ENCODE measurements around the gene ATG2A. TPM values are rescaled to one million over a fixed set of nuclear protein-coding genes. Genes with fewer than 3 reads are reported as not detected.
A peak's percentile ranks its signal among the peaks of the same experiment; 100 is the strongest.

The ATG2A gene
- total and polyA plus RNA-seq, 2 of the 8 experiments (the other 6 are each of a cell fraction or from before 2014, with no cell fraction given): 12.1 to 22.1 TPM

DNA sequence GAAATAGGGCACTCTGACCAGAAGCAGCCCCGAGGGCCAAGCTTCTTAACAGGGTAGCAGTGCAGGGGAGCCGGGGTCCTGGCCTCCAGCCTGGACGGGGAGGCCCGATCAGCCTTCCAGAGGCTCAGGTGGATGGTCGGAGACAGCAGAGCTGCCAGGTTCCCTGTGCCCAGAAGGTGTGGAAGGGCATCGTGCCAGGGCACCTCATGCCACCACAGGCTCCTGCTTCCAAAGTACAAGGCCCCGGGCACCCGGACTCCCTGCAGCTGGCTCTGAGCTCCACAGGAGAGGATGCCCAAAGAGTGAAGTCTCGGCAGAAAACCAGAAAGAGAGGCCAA lies 52.9 kb downstream of the ATG2A start:
- Histone ChIP-seq H3K4ac (replicated peaks; ENCODE audit: insufficient read length, low read depth, low read length) (no peak overlapping the region), H3K9me3 (ENCODE audit: insufficient read depth in 2 of 2, low read depth in 1 of 2, low read length in 1 of 2) (no peaks in the 10 kb centered on the region), H3K14ac (ENCODE audit: insufficient read length) (no peak overlapping the region), H2AFZ (ENCODE audit: low read length) (no peak overlapping the region), H3K27me3 (replicated peaks in 1 of 4; ENCODE audit: control insufficient read depth in 3 of 4, extremely low read depth in 1 of 4, insufficient read depth in 3 of 4, low read length in 3 of 4) (no peaks in the 10 kb centered on the region), H2BK12ac (ENCODE audit: low read depth, low read length) (peak overlapping the region; percentile 80; the same call in 1 of the 2 replicates), H3K18ac (ENCODE audit: extremely low read depth, low read length) (no peak overlapping the region; the same call in 1 of the 2 replicates), H2AK5ac (ENCODE audit: low read depth, low read length) (no peak overlapping the region), H3K4me2 (ENCODE audit: insufficient read depth in 1 of 2, low read depth in 2 of 2, low read length in 2 of 2) (no peak overlapping the region), H3K36me3 (ENCODE audit: control insufficient read depth in 2 of 4, insufficient read depth in 4 of 4, low read length in 3 of 4) (no peaks in the 10 kb centered on the region; a peak in 1 of 8 replicates), H4K91ac (replicated peaks; ENCODE audit: insufficient read length, low read length) (no peak overlapping the region), H3K79me1 (ENCODE audit: low read depth, low read length) (peaks cover 10% of the 10 kb centered on the region), H3K4me1 (replicated peaks in 1 of 4; ENCODE audit: control insufficient read depth in 3 of 4, insufficient read depth in 4 of 4, low read length in 3 of 4) (peaks cover 0 to 20% (median 15%) of the 10 kb centered on the region in 4 experiments; a peak in 6 of 7 replicates), H3K56ac (replicated peaks; ENCODE audit: insufficient read length, low read depth, low read length) (no peak overlapping the region), H3K79me2 (ENCODE audit: control insufficient read depth in 1 of 2, insufficient read depth in 2 of 2, low read length in 2 of 2) (peaks cover 0 to 9% of the 10 kb centered on the region in 2 experiments; a peak in 1 of 4 replicates), H3K23ac (ENCODE audit: insufficient read length) (no peak overlapping the region), H3K4me3 (ENCODE audit: extremely low read depth in 1 of 4, insufficient read depth in 2 of 4, low read depth in 3 of 4, low read length in 4 of 4) (no peak overlapping the region), H3K23me2 (ENCODE audit: low read depth, low read length) (no peaks in the 10 kb centered on the region), H4K5ac (ENCODE audit: insufficient read length, low read depth, low read length) (no peak overlapping the region), H2BK20ac (ENCODE audit: low read length) (no peak overlapping the region), H2BK120ac (replicated peaks; ENCODE audit: low read depth, low read length) (no peak overlapping the region), H4K8ac (ENCODE audit: extremely low read depth, insufficient read depth, low read length) (peak overlapping the region; percentile 66), H2BK15ac (ENCODE audit: low read length) (no peak overlapping the region), H2BK5ac (ENCODE audit: low read depth, low read length) (peak overlapping the region; percentile 71; the same call in 1 of the 2 replicates), H4K20me1 (replicated peaks in 1 of 2; ENCODE audit: control insufficient read depth in 1 of 2, insufficient read depth in 2 of 2, low read length in 2 of 2) (peaks cover 0 to 2% of the 10 kb centered on the region in 2 experiments), H3K27ac (ENCODE audit: low read depth, low read length) (0 out of 2 replicates have a peak overlapping the region, but pooled peaks have one; percentile 1), H3K9ac (replicated peaks in 1 of 4; ENCODE audit: extremely low read depth in 1 of 4, low read depth in 3 of 4, low read length in 3 of 4) (no peak overlapping the region)
- 92% methylated on average over 9 of the region's 9 CpGs; no CpG with 5 or more reads in 1 of the 2 experiments for WGBS, 2 experiments (ENCODE audit: extremely low coverage in 1 of 2, insufficient coverage in 1 of 2, insufficient read length in 1 of 2, insufficient replicate concordance in 2 of 2, low coverage in 1 of 2, low lambda C conversion rate in 2 of 2, missing lambda C conversion rate in 1 of 2)
- DNase-seq (ENCODE audit: low read depth in 1 of 2, low spot score in 2 of 2): peak in 1 of 2 experiments; percentile 52
- no peak for FAIRE-seq
- no peak for TF ChIP-seq HDAC2 (IDR thresholded peaks at IDR 0.05; ENCODE audit: borderline replicate concordance in 1 of 2, low read depth in 2 of 2, low read length in 2 of 2)
- TF ChIP-seq EZH2 (IDR thresholded peaks at IDR 0.05; ENCODE audit: low read depth, low read length, severe bottlenecking): no peak
- TF ChIP-seq CBX8 (IDR thresholded peaks at IDR 0.05; ENCODE audit: borderline replicate concordance, low read depth, low read length): no peak
- no peak for TF ChIP-seq CTBP2 (IDR thresholded peaks at IDR 0.05; ENCODE audit: borderline replicate concordance, insufficient read depth, insufficient read length, low read length)
- TF ChIP-seq CEBPB (IDR thresholded peaks at IDR 0.05; ENCODE audit: low read depth, low read length): no peak
- no peak for TF ChIP-seq RAD21 (IDR thresholded peaks at IDR 0.05 in 1 of 2, conservative IDR thresholded peaks at IDR 0.05 in 1 of 2; ENCODE audit: low read depth in 2 of 2, low read length in 2 of 2)
- POLR2A ChIA-PET (ENCODE audit: partially characterized antibody): interaction anchor here (0.9 to 25.7 kb wide), 6 partner anchors 11 to 246 kb away, joined by 3 to 408 read pairs (median 4); partner anchors contain the start of gene EHD1
- CTCF ChIA-PET (ENCODE audit: partially characterized antibody): interaction anchor here (1.4 to 32.3 kb wide), 6 partner anchors 13 to 151 kb away, joined by 3 to 1058 read pairs (median 6); partner anchors contain the start of genes BATF2 and EHD1
